Endodermal cell (in vitro differentiated cells): ENCODE data around the gene SRSF10. TPM values are rescaled to one million over a fixed set of nuclear protein-coding genes. Genes with fewer than 3 reads are reported as not detected.
"Not testable (repeated sequence)": the region's sequence is repeated elsewhere in the genome, so short reads cannot be mapped to it uniquely, and the experiment has no call there.

ENCODE experiments used
- DNase-seq: peaks from one replicate; pipeline ENCODE4 v3.0.0-alpha.2; 2017
- H3K27ac ChIP-seq: 2 replicates; pipeline ENCODE4 v1.5.1; 2013; ENCODE audit warnings: mild to moderate bottlenecking, low read depth, low read length, moderate library complexity
- H3K27me3 ChIP-seq: 2 replicates; pipeline ENCODE4 v1.6.1; 2013; ENCODE audit warnings: mild to moderate bottlenecking, low read length, moderate library complexity; ENCODE audit not compliant: insufficient read depth, control insufficient read depth, poor library complexity, severe bottlenecking
- H3K36me3 ChIP-seq: 2 replicates; pipeline ENCODE4 v1.7.0; 2013; ENCODE audit warnings: mild to moderate bottlenecking, low read length, moderate library complexity; ENCODE audit not compliant: control insufficient read depth, insufficient read depth
- H3K4me1 ChIP-seq: one replicate; pipeline ENCODE4 v1.7.0; 2013; ENCODE audit warnings: low read length; ENCODE audit not compliant: control insufficient read depth, insufficient read depth
- H3K4me3 ChIP-seq: 2 replicates; pipeline ENCODE4 v1.5.1; 2013; ENCODE audit warnings: mild to moderate bottlenecking, low read length, moderate library complexity
- H3K9ac ChIP-seq: 2 replicates; pipeline ENCODE4 v1.6.1; 2013; ENCODE audit warnings: mild to moderate bottlenecking, low read length, moderate library complexity; ENCODE audit not compliant: poor library complexity, severe bottlenecking; ENCODE audit errors: extremely low read depth
- H3K9me3 ChIP-seq: 2 replicates; pipeline ENCODE4 v1.6.1; 2013; ENCODE audit warnings: mild to moderate bottlenecking, low read length, moderate library complexity; ENCODE audit not compliant: control insufficient read depth
- H3K27ac Mint-ChIP-seq: 2 replicates; pipeline ENCODE4 v1.8.0; 2020; ENCODE audit warnings: mixed read lengths
- H3K27me3 Mint-ChIP-seq: 2 replicates; pipeline ENCODE4 v1.8.0; 2021; ENCODE audit warnings: mild to moderate bottlenecking, mixed read lengths; ENCODE audit not compliant: insufficient read depth
- H3K36me3 Mint-ChIP-seq: 2 replicates; pipeline ENCODE4 v1.8.0; 2020; ENCODE audit warnings: low read depth, mixed read lengths
- H3K4me1 Mint-ChIP-seq: 2 replicates; pipeline ENCODE4 v1.8.0; 2020; ENCODE audit warnings: mixed read lengths
- H3K4me3 Mint-ChIP-seq: 2 replicates; pipeline ENCODE4 v1.8.0; 2020; ENCODE audit warnings: mild to moderate bottlenecking, moderate library complexity, mixed read lengths
- H3K9me3 Mint-ChIP-seq: 2 replicates; pipeline ENCODE4 v1.8.0; 2020; ENCODE audit warnings: mild to moderate bottlenecking, mixed read lengths
- WGBS, 2 experiments: methylation state at CpG; one replicate each; pipeline versions ENCODE4 v1.1.5 to v1.1.7; 2013; ENCODE audit warnings: missing lambda C conversion rate in 2 of 2, mixed read lengths in 1 of 2; ENCODE audit not compliant: insufficient coverage in 1 of 2, insufficient read length in 1 of 2; 5-methylcytosine and 5-hydroxymethylcytosine counted together
- total RNA-seq, 2 donors: library from RNA; stranded (reverse); fragmentation: NEBNext Ultra II Directional in 1 of 2; extraction: Animal tissue kit (Norgen Biotek cat#: 25700) in 1 of 2; gene quantifications; 2 replicates in 1 of 2; 3 replicates in 1 of 2; pipeline ENCODE4 v1.2.1, GENCODE V29; 2021
- TF ChIP-seq, protein P1 (sequence below): fragments of 200-600 bp; sonication (generic); conservative IDR thresholded peaks from 2 replicates; pipeline ENCODE4 v1.5.0; 2021; ENCODE audit warnings: antibody characterized with exemption, mild to moderate bottlenecking

Gene SRSF10
- total RNA-seq, 2 donors from 2014 or later = 162 to 170 TPM

DNA sequence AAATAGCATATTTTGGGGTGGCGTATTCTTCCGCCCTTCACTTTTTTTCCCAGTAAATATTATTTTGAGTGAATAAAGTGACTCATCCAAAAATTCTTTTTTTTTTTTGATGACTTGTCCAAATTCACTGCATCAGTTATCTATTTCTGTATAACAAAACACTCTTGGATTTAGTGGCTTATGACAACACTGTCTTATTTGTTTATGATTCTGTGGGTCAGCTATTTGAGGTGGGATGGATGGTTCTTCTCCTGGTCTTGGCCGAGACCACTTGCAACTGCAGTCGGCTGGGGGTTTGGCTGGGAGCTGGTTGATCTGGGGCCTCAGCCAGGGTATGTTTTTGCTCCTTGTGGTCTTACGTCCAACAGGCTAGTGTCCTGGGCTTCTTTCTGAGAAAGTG, 39.9 kb upstream of the SRSF10 start:
- no peak overlapping the region for H3K9ac ChIP-seq
- WGBS, 2 experiments = 94 to 98% methylated on average over 2 to 5 of the region's 5 CpGs

DNA sequence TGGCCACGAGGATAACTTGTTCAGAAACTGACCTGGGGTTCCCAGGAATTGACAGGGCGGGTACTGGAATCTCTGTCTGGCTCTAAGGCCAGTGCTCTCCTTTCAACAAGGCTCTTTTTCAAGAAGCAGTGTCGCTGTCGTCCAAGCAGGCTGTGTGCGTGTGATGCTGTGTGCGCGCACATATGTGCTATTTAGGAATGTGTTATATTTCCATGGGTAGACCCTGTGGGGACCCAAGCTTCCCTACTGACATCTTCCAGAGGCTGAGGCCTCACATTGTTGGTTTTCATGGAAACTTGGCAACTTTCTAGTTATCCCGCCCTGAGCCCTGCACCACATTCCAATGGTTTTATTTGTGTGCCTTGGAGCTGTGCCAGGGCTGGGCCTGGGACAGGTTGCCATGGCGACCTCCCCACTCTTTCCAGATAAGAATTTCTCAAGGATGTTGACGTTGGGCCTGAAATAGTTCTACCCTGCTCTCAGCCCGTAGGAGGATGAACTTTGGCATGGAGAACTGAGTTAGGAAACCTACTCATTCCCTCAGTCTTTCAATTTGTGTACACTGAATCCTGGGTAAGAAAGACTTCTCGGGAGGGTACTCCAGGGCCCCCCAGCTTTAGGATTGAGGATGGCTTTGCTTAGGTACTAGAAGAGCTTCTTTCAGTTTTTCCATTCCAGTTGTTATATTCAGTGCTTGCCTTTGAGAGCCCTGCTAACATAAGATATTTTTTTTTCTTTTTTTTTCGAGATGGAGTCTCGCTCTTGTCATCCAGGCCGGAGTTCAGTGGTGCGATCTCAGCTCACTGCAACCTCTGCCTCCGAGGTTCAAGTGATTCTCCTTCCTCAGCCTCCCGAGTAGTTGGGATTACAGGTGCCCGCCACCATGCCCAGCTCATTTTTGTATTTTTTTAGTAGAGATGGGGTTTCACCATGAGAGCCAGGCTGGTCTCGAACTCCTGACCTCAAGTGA, 38.8 kb upstream of the SRSF10 start:
- H3K4me1 ChIP-seq = peaks cover 4% of the 10 kb centered on the region
- TF ChIP-seq, protein P1, sequence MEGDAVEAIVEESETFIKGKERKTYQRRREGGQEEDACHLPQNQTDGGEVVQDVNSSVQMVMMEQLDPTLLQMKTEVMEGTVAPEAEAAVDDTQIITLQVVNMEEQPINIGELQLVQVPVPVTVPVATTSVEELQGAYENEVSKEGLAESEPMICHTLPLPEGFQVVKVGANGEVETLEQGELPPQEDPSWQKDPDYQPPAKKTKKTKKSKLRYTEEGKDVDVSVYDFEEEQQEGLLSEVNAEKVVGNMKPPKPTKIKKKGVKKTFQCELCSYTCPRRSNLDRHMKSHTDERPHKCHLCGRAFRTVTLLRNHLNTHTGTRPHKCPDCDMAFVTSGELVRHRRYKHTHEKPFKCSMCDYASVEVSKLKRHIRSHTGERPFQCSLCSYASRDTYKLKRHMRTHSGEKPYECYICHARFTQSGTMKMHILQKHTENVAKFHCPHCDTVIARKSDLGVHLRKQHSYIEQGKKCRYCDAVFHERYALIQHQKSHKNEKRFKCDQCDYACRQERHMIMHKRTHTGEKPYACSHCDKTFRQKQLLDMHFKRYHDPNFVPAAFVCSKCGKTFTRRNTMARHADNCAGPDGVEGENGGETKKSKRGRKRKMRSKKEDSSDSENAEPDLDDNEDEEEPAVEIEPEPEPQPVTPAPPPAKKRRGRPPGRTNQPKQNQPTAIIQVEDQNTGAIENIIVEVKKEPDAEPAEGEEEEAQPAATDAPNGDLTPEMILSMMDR = no peak
- no peak overlapping the region for H3K4me3 Mint-ChIP-seq
- no peaks in the 10 kb centered on the region for H3K36me3 ChIP-seq
- 79 to 86% methylated on average over 9 to 20 of the region's 20 CpGs for WGBS, 2 experiments
- no peaks in the 10 kb centered on the region for H3K27me3 ChIP-seq
- H3K4me1 Mint-ChIP-seq = peaks cover 21% of the 10 kb centered on the region
- no peak overlapping the region for H3K4me3 ChIP-seq
- H3K27ac ChIP-seq = peak overlapping the region; percentile 93
- no peaks in the 10 kb centered on the region for H3K9me3 Mint-ChIP-seq
- peak overlapping the region; percentile 39 for H3K27ac Mint-ChIP-seq
- no peaks in the 10 kb centered on the region for H3K36me3 Mint-ChIP-seq
- peaks cover 5% of the 10 kb centered on the region for H3K27me3 Mint-ChIP-seq
- no peaks in the 10 kb centered on the region for H3K9me3 ChIP-seq
- peak; percentile 75 for DNase-seq
- no peak overlapping the region for H3K9ac ChIP-seq

More for the DNA sequence above, 39.9 kb upstream of the SRSF10 start:
- no peak overlapping the region for H3K4me3 ChIP-seq
- Mint-ChIP-seq H3K9me3 (no peaks in the 10 kb centered on the region), H3K27me3 (no peaks in the 10 kb centered on the region), H3K4me1 (peaks cover 18% of the 10 kb centered on the region), H3K27ac (no peak overlapping the region), H3K36me3 (no peaks in the 10 kb centered on the region), H3K4me3 (no peak overlapping the region)
- TF ChIP-seq, protein P1 = no peak
- no peaks in the 10 kb centered on the region for H3K9me3 ChIP-seq
- H3K4me1 ChIP-seq = peaks cover 4% of the 10 kb centered on the region
- no peak overlapping the region for H3K27ac ChIP-seq
- H3K27me3 ChIP-seq = no peaks in the 10 kb centered on the region
- no peak for DNase-seq
- H3K36me3 ChIP-seq = no peaks in the 10 kb centered on the region

DNA sequence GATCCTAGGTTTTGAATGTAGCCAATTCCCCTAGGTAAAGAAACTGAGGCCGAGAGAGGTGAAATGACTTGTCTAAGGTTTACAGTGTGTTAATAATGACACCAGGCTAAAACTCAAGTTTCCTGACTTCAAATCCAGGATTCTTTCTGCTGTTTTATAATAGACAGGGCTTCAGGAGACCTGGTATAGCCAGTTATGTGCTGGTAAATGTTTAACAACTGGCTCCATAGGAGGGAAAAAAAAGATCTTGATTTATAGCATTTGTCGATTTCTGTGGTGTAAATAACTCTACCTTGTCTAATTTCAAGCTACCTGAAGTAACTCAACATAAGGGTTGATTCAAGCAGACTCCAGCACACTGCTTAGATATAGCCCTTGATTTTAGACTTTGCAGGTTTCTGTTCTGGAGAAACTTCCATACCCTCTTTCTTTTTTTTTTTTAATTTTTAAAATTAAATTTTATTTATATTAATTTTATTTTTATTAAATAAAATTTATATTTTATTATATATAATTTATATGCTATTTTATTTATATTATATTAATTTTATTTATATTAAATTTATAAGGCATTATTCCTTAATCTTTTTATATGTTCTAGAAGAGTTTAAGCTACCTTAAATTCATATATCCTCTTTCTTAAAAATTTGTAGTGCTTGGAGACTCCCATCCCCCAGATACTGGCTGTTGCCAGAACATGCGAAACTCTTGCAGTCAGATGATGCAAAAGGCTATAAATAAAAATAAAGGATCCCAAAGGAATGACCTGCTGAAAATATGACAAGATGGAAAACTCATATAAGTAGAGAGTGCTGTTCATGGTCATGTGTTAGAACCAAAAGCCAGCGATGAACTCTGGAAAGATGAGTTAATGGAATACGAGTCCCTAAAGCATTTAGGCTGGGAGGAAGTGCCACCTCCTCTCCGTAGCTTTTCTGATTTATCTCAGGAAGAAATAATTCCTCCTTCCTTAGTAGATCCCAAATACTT, 35.4 kb upstream of the SRSF10 start:
- H3K9me3 Mint-ChIP-seq = no peaks in the 10 kb centered on the region
- H3K4me3 Mint-ChIP-seq = no peak overlapping the region
- H3K9ac ChIP-seq = no peak overlapping the region
- H3K4me3 ChIP-seq = no peak overlapping the region
- H3K36me3 ChIP-seq = no peaks in the 10 kb centered on the region
- H3K9me3 ChIP-seq = no peaks in the 10 kb centered on the region
- no peak for DNase-seq
- H3K4me1 ChIP-seq = no peaks in the 10 kb centered on the region
- no peaks in the 10 kb centered on the region for H3K27me3 ChIP-seq
- TF ChIP-seq, protein P1 = no peak
- no peak overlapping the region for H3K27ac Mint-ChIP-seq
- H3K4me1 Mint-ChIP-seq = peaks cover 7% of the 10 kb centered on the region
- WGBS, 2 experiments = 89 to 92% methylated on average over 5 to 6 of the region's 6 CpGs
- H3K27me3 Mint-ChIP-seq = peaks cover 11% of the 10 kb centered on the region
- H3K36me3 Mint-ChIP-seq = no peaks in the 10 kb centered on the region
- H3K27ac ChIP-seq = no peak overlapping the region

DNA sequence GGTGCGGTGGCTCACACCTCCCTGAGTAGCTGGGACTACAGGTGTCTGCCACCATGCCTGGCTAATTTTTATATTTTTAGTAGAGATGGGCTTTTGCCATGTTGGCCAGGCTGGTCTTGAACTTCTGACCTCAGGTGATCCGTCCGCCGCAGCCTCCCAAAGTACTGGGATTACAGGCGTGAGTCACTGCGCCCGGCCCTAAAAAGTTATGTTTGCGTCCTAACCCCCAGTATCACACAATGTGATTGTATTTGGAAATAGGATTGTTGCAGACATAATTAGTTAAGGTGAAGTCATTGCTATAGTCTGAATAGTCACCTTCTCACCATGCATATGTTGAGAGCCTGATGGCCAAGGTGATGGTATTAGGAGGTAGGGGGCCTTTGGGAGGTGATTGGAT, 32.8 kb upstream of the SRSF10 start:
- H3K36me3 ChIP-seq, H3K27ac ChIP-seq, H3K9ac ChIP-seq, H3K4me3 Mint-ChIP-seq, H3K4me1 Mint-ChIP-seq, H3K27ac Mint-ChIP-seq, H3K36me3 Mint-ChIP-seq, H3K9me3 ChIP-seq, H3K9me3 Mint-ChIP-seq, H3K4me3 ChIP-seq, H3K27me3 ChIP-seq, DNase-seq, H3K4me1 ChIP-seq: not testable (repeated sequence)
- peaks cover 20% of the 10 kb centered on the region for H3K27me3 Mint-ChIP-seq
- WGBS, 2 experiments = 84 to 95% methylated on average over 7 to 8 of the region's 8 CpGs
